Measurements from ENCODE around the gene TRAF3IP1. TPM values are rescaled to one million over a fixed set of nuclear protein-coding genes. Genes with fewer than 3 reads are reported as not detected.
A peak's percentile ranks its signal among the peaks of the same experiment; 100 is the strongest.

TRAF3IP1 gene
- total and polyA plus RNA-seq, 8 donors, result 4.7 to 10.3 (median 6.9) TPM

GRCh38 chr2:238435752-238436096 lies 115.4 kb downstream of the TRAF3IP1 start:
- no peaks in the 10 kb centered on the region for H3K27me3 ChIP-seq
- DNase-seq, result no peak
- TF ChIP-seq, protein P1, sequence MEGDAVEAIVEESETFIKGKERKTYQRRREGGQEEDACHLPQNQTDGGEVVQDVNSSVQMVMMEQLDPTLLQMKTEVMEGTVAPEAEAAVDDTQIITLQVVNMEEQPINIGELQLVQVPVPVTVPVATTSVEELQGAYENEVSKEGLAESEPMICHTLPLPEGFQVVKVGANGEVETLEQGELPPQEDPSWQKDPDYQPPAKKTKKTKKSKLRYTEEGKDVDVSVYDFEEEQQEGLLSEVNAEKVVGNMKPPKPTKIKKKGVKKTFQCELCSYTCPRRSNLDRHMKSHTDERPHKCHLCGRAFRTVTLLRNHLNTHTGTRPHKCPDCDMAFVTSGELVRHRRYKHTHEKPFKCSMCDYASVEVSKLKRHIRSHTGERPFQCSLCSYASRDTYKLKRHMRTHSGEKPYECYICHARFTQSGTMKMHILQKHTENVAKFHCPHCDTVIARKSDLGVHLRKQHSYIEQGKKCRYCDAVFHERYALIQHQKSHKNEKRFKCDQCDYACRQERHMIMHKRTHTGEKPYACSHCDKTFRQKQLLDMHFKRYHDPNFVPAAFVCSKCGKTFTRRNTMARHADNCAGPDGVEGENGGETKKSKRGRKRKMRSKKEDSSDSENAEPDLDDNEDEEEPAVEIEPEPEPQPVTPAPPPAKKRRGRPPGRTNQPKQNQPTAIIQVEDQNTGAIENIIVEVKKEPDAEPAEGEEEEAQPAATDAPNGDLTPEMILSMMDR (IDR thresholded peaks at IDR 0.05), result no peak
- 94% methylated on average over 20 of the region's 20 CpGs for WGBS, 2 donors
- H3K27ac ChIP-seq, result no peak overlapping the region
- peaks cover 0 to 8% (median 6%) of the 10 kb centered on the region in 3 donors for H3K4me1 ChIP-seq
- no peak overlapping the region for H3K4me3 ChIP-seq
- peaks cover 0 to 29% (median 0%) of the 10 kb centered on the region in 3 donors for H3K36me3 ChIP-seq
- no peak for FAIRE-seq
- no peak for ATAC-seq
- intact Hi-C loops (cut with DNase I), result no loop called here
- H3K9me3 ChIP-seq, result no peaks in the 10 kb centered on the region

GRCh38 chr2:238438856-238439849 lies 118.8 kb downstream of the TRAF3IP1 start:
- ATAC-seq (peak in 3 of 4 donors; percentile 63 to 75 (median 72)), FAIRE-seq (no peak), DNase-seq (no peak)
- H3K4me3 ChIP-seq, result no peak overlapping the region
- H3K4me1 ChIP-seq, result peaks cover 0 to 6% (median 0%) of the 10 kb centered on the region in 3 donors
- TF ChIP-seq, protein P1 (IDR thresholded peaks at IDR 0.05), result no peak
- H3K27ac ChIP-seq, result peak overlapping the region in 1 of 4 donors; percentile 3
- intact Hi-C loops (cut with DNase I), result no loop called here
- H3K27me3 ChIP-seq, result no peaks in the 10 kb centered on the region
- 68 to 75% methylated on average over 24 of the region's 24 CpGs for WGBS, 2 donors
- no peaks in the 10 kb centered on the region for H3K9me3 ChIP-seq
- H3K36me3 ChIP-seq, result peaks cover 0 to 21% (median 0%) of the 10 kb centered on the region in 3 donors

DNA sequence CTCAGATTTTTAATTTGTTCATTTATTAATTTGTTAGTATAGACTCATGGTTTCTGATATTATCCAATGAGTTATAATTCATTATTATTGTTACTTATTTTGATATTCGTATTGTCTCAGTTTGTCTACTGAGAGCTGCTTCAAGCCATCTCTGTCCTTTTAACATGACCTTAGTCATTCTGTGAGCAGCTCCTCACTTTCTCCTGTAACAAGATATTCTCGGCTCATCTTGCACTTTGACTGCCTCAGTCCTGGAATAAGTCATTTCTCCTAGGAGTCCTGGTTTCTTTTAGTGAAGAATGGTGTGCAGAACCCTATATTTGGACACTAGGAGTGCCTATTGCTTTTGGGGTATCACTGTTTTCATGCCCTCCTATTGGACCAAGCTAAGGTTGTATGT lies 119.6 kb downstream of the TRAF3IP1 start:
- intact Hi-C loops (cut with DNase I), result no loop called here
- Histone ChIP-seq H3K36me3 (peaks cover 0 to 23% (median 0%) of the 10 kb centered on the region in 3 donors), H3K27ac (peak overlapping the region in 1 of 4 donors; percentile 3), H3K4me3 (no peak overlapping the region), H3K9me3 (no peaks in the 10 kb centered on the region), H3K4me1 (peaks cover 0 to 6% (median 0%) of the 10 kb centered on the region in 3 donors), H3K27me3 (no peaks in the 10 kb centered on the region)
- ATAC-seq, result no peak
- DNase-seq, result no peak
- no peak for FAIRE-seq
- TF ChIP-seq, protein P1 (IDR thresholded peaks at IDR 0.05), result no peak
- WGBS, 2 donors, result 93 to 95% methylated on average over 2 of the region's 2 CpGs

- no peak for ATAC-seq
- Histone ChIP-seq H3K4me3 (no peak overlapping the region), H3K36me3 (peaks cover 0 to 23% (median 0%) of the 10 kb centered on the region in 3 donors), H3K9me3 (no peaks in the 10 kb centered on the region), H3K27ac (no peak overlapping the region), H3K4me1 (peaks cover 0 to 6% (median 0%) of the 10 kb centered on the region in 3 donors), H3K27me3 (no peaks in the 10 kb centered on the region)
- no peak for FAIRE-seq
- WGBS, 2 donors, result 73 to 78% methylated on average over 4 of the region's 4 CpGs
- TF ChIP-seq, protein P1 (IDR thresholded peaks at IDR 0.05), result no peak
- intact Hi-C loops (cut with DNase I), result no loop called here
- no peak for DNase-seq
These were observed 120.0 kb downstream of the TRAF3IP1 start for GRCh38 chr2:238440331-238440730.

DNA sequence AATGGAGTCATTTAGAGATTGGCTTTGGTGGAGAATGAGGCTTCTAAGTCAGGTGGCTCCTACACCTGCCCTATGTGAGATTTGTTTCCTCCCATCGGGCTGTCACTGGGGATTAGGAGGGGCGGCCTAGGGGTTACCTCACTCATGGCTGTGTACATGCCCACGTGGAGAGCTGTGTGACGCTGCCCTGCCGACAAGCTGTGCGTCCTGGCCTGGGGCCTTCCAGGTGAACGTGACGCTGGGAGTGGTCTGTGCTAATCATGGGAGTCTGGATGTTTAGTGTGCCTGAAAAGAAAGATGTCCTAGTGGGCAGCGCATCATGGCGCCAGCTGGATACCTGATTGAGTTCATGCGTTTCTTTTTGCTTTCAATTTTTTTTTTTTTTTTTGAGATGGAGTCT lies 120.4 kb downstream of the TRAF3IP1 start:
- DNase-seq (no peak), FAIRE-seq (no peak), ATAC-seq (no peak)
- H3K27me3 ChIP-seq, result no peaks in the 10 kb centered on the region
- H3K4me3 ChIP-seq, result no peak overlapping the region
- no peaks in the 10 kb centered on the region for H3K9me3 ChIP-seq
- intact Hi-C loops (cut with DNase I), result no loop called here
- H3K4me1 ChIP-seq, result peaks cover 0 to 6% (median 0%) of the 10 kb centered on the region in 3 donors
- peaks cover 0 to 23% (median 0%) of the 10 kb centered on the region in 3 donors for H3K36me3 ChIP-seq
- 96 to 97% methylated on average over 11 of the region's 11 CpGs for WGBS, 2 donors
- TF ChIP-seq, protein P1 (IDR thresholded peaks at IDR 0.05), result no peak
- H3K27ac ChIP-seq, result no peak overlapping the region

Data from pancreas (tissue), 10 donors.